ENCODE measurements around the gene ANKRD33.
A peak's percentile ranks its signal among the peaks of the same experiment; 100 is the strongest.

ANKRD33 gene

GRCh38 chr12:51904951-51905470, 17.1 kb downstream of the ANKRD33 start:
- DNase-seq (ENCODE audit: low read depth), result no peak

GRCh38 chr12:51905471-51906429, 17.8 kb downstream of the ANKRD33 start:
- peak; percentile 37 for DNase-seq (ENCODE audit: low read depth)

- DNase-seq (ENCODE audit: low read depth), result no peak
Observed at GRCh38 chr12:51906430-51907082, 18.7 kb downstream of the ANKRD33 start.

- no peak for DNase-seq (ENCODE audit: low read depth)
Observed at GRCh38 chr12:51907083-51907855, 19.4 kb downstream of the ANKRD33 start, which contains the start of gene ACVRL1. ACVRL1 (plus strand) TSS chr12:51907504; CDS start chr12:51912475, 4,971 bp downstream.

GRCh38 chr12:51907856-51908425, 20.0 kb downstream of the ANKRD33 start:
- DNase-seq (ENCODE audit: low read depth), result no peak

GRCh38 chr12:51908876-51909592, 21.1 kb downstream of the ANKRD33 start:
- no peak for DNase-seq (ENCODE audit: low read depth)

- no peak for DNase-seq (ENCODE audit: low read depth)
Observed at GRCh38 chr12:51910168-51910567, 22.3 kb downstream of the ANKRD33 start.

GRCh38 chr12:51910691-51911090, 22.8 kb downstream of the ANKRD33 start:
- DNase-seq (ENCODE audit: low read depth), result no peak

- no peak for DNase-seq (ENCODE audit: low read depth)
Observed at GRCh38 chr12:51911307-51911706, 23.4 kb downstream of the ANKRD33 start.

GRCh38 chr12:51911788-51912711, 24.1 kb downstream of the ANKRD33 start:
- DNase-seq (ENCODE audit: low read depth), result peak; percentile 18

- DNase-seq (ENCODE audit: low read depth), result no peak
Observed at GRCh38 chr12:51913071-51914033, 25.4 kb downstream of the ANKRD33 start.

- no peak for DNase-seq (ENCODE audit: low read depth)
Observed at GRCh38 chr12:51914034-51914923, 26.4 kb downstream of the ANKRD33 start.

- DNase-seq (ENCODE audit: low read depth), result no peak
Observed at GRCh38 chr12:51915003-51915625, 27.2 kb downstream of the ANKRD33 start.

GRCh38 chr12:51915951-51916350, 28.0 kb downstream of the ANKRD33 start:
- no peak for DNase-seq (ENCODE audit: low read depth)

- no peak for DNase-seq (ENCODE audit: low read depth)
Observed at GRCh38 chr12:51917041-51917590, 29.2 kb downstream of the ANKRD33 start.

- no peak for DNase-seq (ENCODE audit: low read depth)
Observed at GRCh38 chr12:51917746-51918453, 30.0 kb downstream of the ANKRD33 start.

Data from ELR (cell line).